GM18907 (cell line): Measurements from ENCODE around the gene ADCY6.
A peak's percentile ranks its signal among the peaks of the same experiment; 100 is the strongest.
"Not testable (repeated sequence)": the region's sequence is repeated elsewhere in the genome, so short reads cannot be mapped to it uniquely, and the experiment has no call there.

Source experiments
- ATAC-seq: cut with Tn5 transposase; IDR thresholded peaks from one replicate; pipeline ENCODE4 v1.9.1; 2021; ENCODE audit warnings: mild to moderate bottlenecking, moderate library complexity; ENCODE audit not compliant: unreplicated experiment

The ADCY6 gene

DNA sequence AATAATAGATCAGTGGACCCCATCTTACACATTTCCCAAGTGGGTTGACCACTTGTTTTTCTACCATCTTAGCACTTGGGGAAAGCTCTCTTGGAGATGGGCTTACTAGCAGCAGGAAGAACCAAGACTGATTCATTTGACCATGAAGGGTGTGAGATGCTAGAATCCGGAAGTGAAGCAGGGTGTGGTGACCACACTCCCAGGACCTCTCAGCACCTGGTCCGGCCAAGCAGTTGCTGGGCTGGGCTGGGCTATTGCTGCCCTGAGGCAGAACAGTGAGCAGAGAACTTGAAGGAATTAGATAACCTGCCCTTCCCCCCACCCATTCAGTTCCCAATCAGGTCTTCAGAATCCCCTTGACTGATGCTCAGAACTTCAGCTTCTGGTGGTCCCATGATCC, 24.4 kb downstream of the ADCY6 start:
- no peak for ATAC-seq

- ATAC-seq, result no peak
Observed at GRCh38 chr12:48758737-48759136, 30.2 kb downstream of the ADCY6 start.

- no peak for ATAC-seq
Observed at GRCh38 chr12:48758186-48758585, 30.7 kb downstream of the ADCY6 start.

- ATAC-seq, result no peak
Observed at GRCh38 chr12:48750769-48751356, 38.0 kb downstream of the ADCY6 start.

- no peak for ATAC-seq
Observed at GRCh38 chr12:48750215-48750614, 38.7 kb downstream of the ADCY6 start.

GRCh38 chr12:48744251-48745008, 44.5 kb downstream of the ADCY6 start:
- no peak for ATAC-seq

DNA sequence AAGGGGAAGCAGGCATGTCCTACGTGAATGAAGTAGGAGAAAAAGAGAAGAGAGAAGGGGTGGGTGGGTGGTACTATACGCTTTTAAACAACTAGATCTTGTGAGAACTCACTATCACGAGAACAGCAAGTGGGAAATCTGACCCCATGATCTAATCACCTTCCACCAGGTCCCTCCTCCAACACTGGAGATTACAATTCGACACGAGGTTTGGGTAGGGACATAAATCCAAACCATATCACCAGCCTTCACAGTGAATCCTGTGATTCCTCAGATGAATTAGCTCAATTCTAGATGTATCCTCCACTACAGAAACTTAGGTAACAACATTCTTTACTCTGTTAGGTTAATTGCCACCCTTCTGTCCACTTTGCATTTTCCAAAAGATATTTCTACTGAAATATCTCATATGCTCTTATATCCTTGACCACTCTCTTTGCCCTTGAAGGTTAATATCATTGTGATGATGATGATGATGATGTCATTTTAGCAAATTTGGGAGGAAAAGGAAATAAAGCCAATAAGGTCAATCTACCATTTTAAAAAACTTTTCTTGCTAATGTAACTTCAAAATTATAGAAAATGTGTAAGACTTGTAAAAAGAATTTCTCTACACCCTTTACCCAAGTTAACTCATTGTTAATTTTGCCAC, 49.1 kb downstream of the ADCY6 start:
- no peak for ATAC-seq

GRCh38 chr12:48736456-48736855, 52.4 kb downstream of the ADCY6 start:
- ATAC-seq, result no peak

GRCh38 chr12:48728807-48729206, 60.1 kb downstream of the ADCY6 start:
- ATAC-seq, result no peak

GRCh38 chr12:48720737-48721136, 68.2 kb downstream of the ADCY6 start:
- ATAC-seq, result not testable (repeated sequence)

GRCh38 chr12:48720171-48720570, 68.7 kb downstream of the ADCY6 start:
- ATAC-seq, result not testable (repeated sequence)

GRCh38 chr12:48719002-48719401, 69.9 kb downstream of the ADCY6 start:
- ATAC-seq, result not testable (repeated sequence)

DNA sequence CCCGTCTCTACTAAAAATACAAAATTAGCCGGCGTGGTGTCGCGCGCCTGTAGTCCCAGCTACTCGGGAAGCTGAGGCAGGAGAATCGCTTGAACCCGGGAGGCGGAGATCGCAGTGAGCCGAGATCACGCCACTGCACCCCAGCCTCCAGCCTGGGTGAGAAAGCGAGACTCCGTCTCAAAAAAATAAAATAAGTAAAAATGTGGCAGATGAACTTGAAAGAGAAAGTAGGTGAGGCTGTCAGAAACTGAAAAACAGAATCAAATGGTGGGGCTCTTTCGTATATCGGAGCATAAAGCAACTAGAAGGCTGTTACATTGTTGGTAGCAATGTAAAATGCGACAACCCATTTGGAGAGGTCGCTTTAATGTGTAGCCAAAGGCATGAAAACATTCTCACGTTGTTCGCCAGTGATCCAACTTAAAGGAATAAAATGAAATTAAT, 71.6 kb downstream of the ADCY6 start:
- ATAC-seq, result peak; percentile 3

GRCh38 chr12:48716493-48717251, 72.2 kb downstream of the ADCY6 start, which contains the start of gene CCNT1:
Gene CCNT1, minus strand, starts transcription at chr12:48716707. Its CDS starts 32 bp downstream, at chr12:48716675.
- ATAC-seq, result peak; percentile 98
